GM12801 (cell line): ENCODE data around the gene IRX1.

Experiments
- CTCF ChIP-seq: IDR thresholded peaks from one replicate; pipeline ENCODE4 v1.5.1; 2011; ENCODE audit warnings: control low read depth; ENCODE audit not compliant: insufficient read length; ENCODE audit errors: extremely low read depth

The IRX1 gene

DNA sequence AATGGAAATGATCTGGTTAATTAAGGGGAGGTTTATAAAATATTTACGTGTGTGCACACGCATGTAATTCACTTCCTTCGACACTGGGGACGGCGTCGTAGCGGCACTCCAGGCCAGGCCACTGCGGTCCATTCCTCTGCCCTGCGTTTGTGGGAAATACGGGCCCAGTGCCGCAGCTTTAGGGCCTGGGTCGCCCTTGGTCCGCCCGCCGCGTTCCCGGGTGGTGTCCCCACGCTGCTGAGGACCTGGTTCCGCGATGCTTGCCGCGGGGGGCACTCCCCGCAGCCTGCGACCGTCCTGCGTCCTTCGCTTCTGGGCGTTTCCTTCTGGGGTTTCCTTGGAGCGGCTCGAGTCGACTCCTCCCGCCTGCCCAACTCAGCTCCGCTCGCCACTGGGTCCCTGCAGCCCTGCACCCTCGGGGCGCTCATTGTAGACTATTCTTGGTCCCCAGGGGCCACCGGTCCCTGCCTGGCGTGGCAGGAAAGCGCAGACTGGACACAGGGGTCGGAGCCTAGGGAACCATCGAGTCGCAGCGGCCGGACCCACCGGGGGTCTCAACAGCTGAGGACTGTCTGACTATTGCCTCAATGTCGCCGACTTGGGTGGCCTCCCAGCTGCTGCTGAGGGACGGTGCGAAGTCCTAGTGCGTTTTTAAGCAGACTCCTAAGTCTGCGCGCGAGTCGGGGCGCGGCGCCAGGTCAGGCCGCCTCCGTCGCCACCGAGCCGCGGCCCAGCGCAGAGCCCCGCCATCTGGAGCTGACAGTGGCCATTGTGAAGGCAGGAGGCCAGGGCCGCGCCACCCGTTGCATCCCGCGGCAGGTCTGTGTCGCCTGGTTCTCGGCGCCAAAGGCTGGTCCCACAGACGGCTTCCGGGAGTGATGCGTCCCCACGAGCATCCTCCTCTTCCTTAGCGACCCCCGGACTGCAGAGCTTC lies 4.4 kb upstream of the IRX1 start:
- no peak for TF ChIP-seq CTCF

- TF ChIP-seq CTCF = no peak
These were observed 3.3 kb upstream of the IRX1 start for GRCh38 chr5:3592298-3592697.

GRCh38 chr5:3593771-3594509 lies 1.7 kb upstream of the IRX1 start:
- TF ChIP-seq CTCF = no peak

GRCh38 chr5:3594510-3595005 lies 1.1 kb upstream of the IRX1 start:
- no peak for TF ChIP-seq CTCF

DNA sequence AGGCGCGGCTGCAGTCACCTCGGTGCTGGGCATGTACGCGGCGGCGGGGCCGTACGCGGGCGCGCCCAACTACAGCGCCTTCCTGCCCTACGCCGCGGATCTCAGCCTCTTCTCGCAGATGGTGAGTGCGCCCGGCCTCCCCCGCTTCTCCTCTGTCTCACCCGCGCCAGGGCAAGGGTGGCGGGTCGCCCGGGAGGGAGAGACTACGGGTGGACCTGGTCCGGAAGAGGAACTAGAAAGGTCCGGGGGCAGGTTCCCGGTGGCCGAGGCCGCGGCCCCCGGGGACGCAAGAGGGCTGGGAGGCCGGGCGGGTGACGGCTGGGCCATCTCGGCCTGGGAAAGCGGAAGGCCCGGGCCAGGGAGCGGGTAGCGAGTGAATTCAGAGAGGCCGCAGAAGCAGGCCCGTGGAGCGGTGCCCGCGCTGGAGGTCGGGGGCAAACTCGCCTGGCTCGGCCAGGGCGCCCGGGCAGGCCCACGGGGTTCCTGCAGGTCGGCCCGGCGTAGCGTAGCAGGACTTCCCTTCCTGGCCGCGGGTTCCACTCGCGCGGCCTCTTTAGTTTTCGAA lies 711 bp downstream of the IRX1 start:
- TF ChIP-seq CTCF = no peak

DNA sequence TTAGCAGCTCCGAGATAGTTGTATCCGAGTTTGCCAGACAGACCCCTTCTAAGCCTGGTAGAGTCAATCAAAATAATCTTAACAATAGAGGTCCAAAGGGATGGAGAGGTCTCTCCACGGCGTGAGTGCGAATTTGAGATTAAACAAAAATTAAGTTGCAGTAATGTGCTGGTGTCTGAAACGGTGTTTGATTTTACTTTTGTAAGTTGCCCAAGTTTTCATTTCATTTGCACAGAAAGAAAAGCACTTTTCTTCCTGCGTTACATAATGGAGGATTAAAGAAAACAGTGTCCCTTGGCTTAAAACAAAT lies 1.2 kb downstream of the IRX1 start:
- TF ChIP-seq CTCF = no peak
